Vagina (tissue), 2 donors: ENCODE results near the gene LPAR5. TPM values are rescaled to one million over a fixed set of nuclear protein-coding genes. Genes with fewer than 3 reads are reported as not detected.

Experiments
- DNase-seq, 2 donors: peaks; one replicate each; pipeline ENCODE4 v3.0.0-alpha.2; 2017; ENCODE audit errors: extremely low spot score in 2 of 2
- H3K27ac ChIP-seq: fragments of 200-600 bp; sonication (generic); one replicate; pipeline ENCODE4 v1.5.1; 2019
- H3K27me3 ChIP-seq: fragments of 200-600 bp; sonication (generic); one replicate; pipeline ENCODE4 v1.5.1; 2019
- H3K36me3 ChIP-seq, 2 donors: fragments of 200-600 bp; sonication (generic); one replicate each; pipeline ENCODE4 v1.5.1; 2017 to 2019
- H3K4me1 ChIP-seq: fragments of 200-600 bp; sonication (generic); one replicate; pipeline ENCODE4 v1.5.1; 2019
- H3K4me3 ChIP-seq, 2 donors: fragments of 200-600 bp; sonication (generic); 1 replicate in 1 of 2; 2 replicates in 1 of 2; pipeline ENCODE4 v1.5.1; 2016 to 2019
- H3K9me3 ChIP-seq: fragments of 200-600 bp; sonication (generic); one replicate; pipeline ENCODE4 v1.5.1; 2019
- POLR2A ChIP-seq, 2 donors: fragments of 450-650 bp; IDR thresholded peaks; one replicate each; pipeline ENCODE4 v1.6.1; 2017; ENCODE audit warnings: antibody characterized with exemption in 2 of 2, mild to moderate bottlenecking in 2 of 2, moderate library complexity in 2 of 2
- POLR2AphosphoS5 ChIP-seq, 2 donors: sonication (generic); formaldehyde crosslinking; IDR thresholded peaks; one replicate each; pipeline ENCODE4 v1.9.0; 2017; ENCODE audit warnings: antibody characterized with exemption in 2 of 2, mild to moderate bottlenecking in 2 of 2, low read depth in 1 of 2; ENCODE audit not compliant: insufficient read depth in 1 of 2
- intact Hi-C: fragments of 100-400 bp; cut with DNase I; formaldehyde crosslinking; loops from one replicate; pipeline ENCODE4 v1.15.1; 2023
- total RNA-seq: library from RNA; depleted of rRNA; stranded (reverse); fragments of >200 nt; gene quantifications from one replicate; pipeline ENCODE4 v1.2.3, GENCODE V29; 2016
- TF ChIP-seq, protein P1 (sequence below), 3 experiments: fragments of 450-650 bp in 2 of 3; fragments of 200-600 bp in 1 of 3; sonication (generic) in 1 of 3; IDR thresholded peaks; one replicate each; pipeline ENCODE4 v1.5.1; 2017 to 2019; ENCODE audit warnings: antibody characterized with exemption in 3 of 3, mild to moderate bottlenecking in 2 of 3, moderate library complexity in 2 of 3

Gene LPAR5
- total RNA-seq, 1 donor from 2014 or later: 7.4 TPM

DNA sequence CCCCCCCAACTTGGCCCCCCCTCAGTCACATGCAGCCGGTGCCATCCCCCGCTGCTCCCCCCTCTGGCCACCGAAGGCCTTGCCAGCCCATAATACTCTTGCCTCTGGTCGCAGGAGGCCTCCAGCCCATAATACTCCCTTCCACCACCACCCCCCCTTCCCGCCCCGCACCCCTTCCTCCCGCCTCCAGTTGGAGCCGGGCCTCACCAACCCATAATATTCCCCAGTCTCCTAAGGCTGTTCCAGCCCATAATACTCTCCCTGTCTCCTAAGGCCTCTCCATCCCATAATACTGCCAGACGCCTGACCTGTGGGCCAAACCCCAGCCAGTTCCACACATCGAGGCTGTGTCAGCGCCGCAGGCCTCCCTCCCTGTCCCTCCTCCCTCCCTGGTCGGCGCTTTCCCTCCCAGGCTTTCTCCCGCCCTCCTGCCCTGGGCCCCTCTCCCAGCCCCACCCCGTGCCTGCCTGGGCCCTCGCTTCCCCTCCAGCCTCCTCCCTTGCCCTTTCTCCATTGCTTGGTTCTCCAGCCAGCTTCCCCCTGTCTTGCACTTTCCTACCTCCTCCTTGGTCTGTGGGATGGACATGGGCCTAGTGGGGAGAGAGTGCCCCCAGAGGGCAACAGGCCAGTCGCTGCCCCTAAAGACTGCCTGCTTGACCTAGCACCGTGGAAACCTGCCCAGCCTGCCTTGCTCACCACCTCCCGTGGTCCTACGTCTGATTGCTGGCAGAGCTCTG is 21.8 kb downstream of the LPAR5 start:
- no peaks in the 10 kb centered on the region for H3K9me3 ChIP-seq
- no peak overlapping the region for H3K4me3 ChIP-seq
- peak; percentile 84 to 88 for TF ChIP-seq POLR2AphosphoS5 (IDR thresholded peaks at IDR 0.05; ENCODE audit: insufficient read depth in 1 of 2, low read depth in 1 of 2)
- TF ChIP-seq POLR2A (IDR thresholded peaks at IDR 0.05): no peak
- intact Hi-C loops: no loop called here
- no peaks in the 10 kb centered on the region for H3K36me3 ChIP-seq
- H3K27me3 ChIP-seq: no peaks in the 10 kb centered on the region
- H3K27ac ChIP-seq: peak overlapping the region; percentile 94
- peak in 1 of 2 donors; percentile 98 for DNase-seq
- H3K4me1 ChIP-seq: peaks cover 33% of the 10 kb centered on the region

DNA sequence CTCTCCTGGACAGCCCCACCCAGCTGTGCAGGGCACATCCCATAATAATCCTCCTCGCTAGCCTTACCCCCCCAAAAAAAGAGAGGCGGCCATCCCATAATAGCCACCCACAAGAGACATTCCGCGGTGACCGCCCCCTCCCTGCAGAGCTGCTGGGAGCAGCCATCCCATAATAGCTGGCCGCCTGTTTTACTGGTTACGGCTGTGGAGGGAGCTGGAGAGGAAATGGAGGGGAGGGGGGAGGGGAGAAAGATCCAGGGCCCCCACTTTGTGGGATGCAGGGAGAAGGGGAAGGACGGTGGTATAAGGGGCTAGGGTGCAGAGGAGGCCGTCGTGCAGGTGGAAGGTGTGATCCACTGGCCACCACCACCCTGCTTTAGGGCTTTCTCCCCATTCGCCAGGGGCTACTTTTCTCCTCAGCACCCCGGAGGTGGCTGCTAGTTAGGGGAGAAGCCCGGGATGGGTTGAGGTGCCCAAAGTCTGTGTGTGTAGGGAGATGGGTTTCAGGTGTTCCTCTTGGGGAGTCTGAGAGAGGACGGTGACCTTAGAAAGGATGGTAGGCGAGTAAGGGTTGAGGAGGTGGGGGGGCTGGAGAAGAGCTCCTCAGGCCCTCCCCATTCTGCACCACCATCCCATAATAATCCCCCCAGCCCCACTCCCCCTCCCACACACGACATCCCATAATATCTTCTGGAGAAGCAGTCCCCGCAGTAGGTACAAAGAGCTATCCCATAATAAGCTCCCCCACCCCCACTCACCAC is 22.6 kb downstream of the LPAR5 start:
- H3K27me3 ChIP-seq: no peaks in the 10 kb centered on the region
- TF ChIP-seq POLR2A (IDR thresholded peaks at IDR 0.05): peak in 1 of 2 donors; percentile 5
- TF ChIP-seq, protein P1, sequence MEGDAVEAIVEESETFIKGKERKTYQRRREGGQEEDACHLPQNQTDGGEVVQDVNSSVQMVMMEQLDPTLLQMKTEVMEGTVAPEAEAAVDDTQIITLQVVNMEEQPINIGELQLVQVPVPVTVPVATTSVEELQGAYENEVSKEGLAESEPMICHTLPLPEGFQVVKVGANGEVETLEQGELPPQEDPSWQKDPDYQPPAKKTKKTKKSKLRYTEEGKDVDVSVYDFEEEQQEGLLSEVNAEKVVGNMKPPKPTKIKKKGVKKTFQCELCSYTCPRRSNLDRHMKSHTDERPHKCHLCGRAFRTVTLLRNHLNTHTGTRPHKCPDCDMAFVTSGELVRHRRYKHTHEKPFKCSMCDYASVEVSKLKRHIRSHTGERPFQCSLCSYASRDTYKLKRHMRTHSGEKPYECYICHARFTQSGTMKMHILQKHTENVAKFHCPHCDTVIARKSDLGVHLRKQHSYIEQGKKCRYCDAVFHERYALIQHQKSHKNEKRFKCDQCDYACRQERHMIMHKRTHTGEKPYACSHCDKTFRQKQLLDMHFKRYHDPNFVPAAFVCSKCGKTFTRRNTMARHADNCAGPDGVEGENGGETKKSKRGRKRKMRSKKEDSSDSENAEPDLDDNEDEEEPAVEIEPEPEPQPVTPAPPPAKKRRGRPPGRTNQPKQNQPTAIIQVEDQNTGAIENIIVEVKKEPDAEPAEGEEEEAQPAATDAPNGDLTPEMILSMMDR (IDR thresholded peaks at IDR 0.05): no peak
- peak in 1 of 2 donors; percentile 58 for TF ChIP-seq POLR2AphosphoS5 (IDR thresholded peaks at IDR 0.05; ENCODE audit: insufficient read depth in 1 of 2, low read depth in 1 of 2)
- DNase-seq: peak in 1 of 2 donors; percentile 94
- intact Hi-C loops: no loop called here
- peak overlapping the region; percentile 94 for H3K27ac ChIP-seq
- H3K36me3 ChIP-seq: no peaks in the 10 kb centered on the region
- peaks cover 33% of the 10 kb centered on the region for H3K4me1 ChIP-seq
- H3K4me3 ChIP-seq: peak overlapping the region; percentile 31 to 33
- H3K9me3 ChIP-seq: no peaks in the 10 kb centered on the region

DNA sequence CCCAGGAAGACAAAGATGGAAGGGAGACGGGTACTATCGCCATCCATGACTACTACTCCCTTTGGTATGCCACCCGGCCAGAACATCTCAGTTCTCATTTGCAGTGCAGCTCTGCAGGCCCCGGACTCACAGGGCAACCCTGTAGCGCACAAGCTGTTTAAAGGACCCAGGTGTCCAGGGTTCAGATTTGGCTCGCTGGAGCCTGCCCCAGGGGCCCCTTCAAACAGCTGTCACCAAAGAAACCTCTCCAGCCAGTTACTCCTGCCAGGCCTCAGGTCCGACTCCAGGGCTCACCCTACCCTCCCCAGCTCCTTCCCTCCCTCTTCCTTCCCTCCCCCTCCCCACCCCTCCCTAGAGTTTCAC is 23.1 kb downstream of the LPAR5 start:
- peaks cover 33% of the 10 kb centered on the region for H3K4me1 ChIP-seq
- H3K36me3 ChIP-seq: no peaks in the 10 kb centered on the region
- H3K27me3 ChIP-seq: no peaks in the 10 kb centered on the region
- TF ChIP-seq, protein P1 (IDR thresholded peaks at IDR 0.05): no peak
- TF ChIP-seq POLR2AphosphoS5 (IDR thresholded peaks at IDR 0.05; ENCODE audit: insufficient read depth in 1 of 2, low read depth in 1 of 2) (no peak), POLR2A (IDR thresholded peaks at IDR 0.05) (no peak)
- no peak for DNase-seq
- H3K27ac ChIP-seq: peak overlapping the region; percentile 94
- no peaks in the 10 kb centered on the region for H3K9me3 ChIP-seq
- H3K4me3 ChIP-seq: peak overlapping the region; percentile 31 to 33
- intact Hi-C loops: no loop called here

- peaks cover 33% of the 10 kb centered on the region for H3K4me1 ChIP-seq
- TF ChIP-seq, protein P1 (IDR thresholded peaks at IDR 0.05): no peak
- no peak for TF ChIP-seq POLR2A (IDR thresholded peaks at IDR 0.05)
- TF ChIP-seq POLR2AphosphoS5 (IDR thresholded peaks at IDR 0.05; ENCODE audit: insufficient read depth in 1 of 2, low read depth in 1 of 2): no peak
- intact Hi-C loops: no loop called here
Observed at GRCh38 chr12:6612247-6612646, 23.5 kb downstream of the LPAR5 start.

DNA sequence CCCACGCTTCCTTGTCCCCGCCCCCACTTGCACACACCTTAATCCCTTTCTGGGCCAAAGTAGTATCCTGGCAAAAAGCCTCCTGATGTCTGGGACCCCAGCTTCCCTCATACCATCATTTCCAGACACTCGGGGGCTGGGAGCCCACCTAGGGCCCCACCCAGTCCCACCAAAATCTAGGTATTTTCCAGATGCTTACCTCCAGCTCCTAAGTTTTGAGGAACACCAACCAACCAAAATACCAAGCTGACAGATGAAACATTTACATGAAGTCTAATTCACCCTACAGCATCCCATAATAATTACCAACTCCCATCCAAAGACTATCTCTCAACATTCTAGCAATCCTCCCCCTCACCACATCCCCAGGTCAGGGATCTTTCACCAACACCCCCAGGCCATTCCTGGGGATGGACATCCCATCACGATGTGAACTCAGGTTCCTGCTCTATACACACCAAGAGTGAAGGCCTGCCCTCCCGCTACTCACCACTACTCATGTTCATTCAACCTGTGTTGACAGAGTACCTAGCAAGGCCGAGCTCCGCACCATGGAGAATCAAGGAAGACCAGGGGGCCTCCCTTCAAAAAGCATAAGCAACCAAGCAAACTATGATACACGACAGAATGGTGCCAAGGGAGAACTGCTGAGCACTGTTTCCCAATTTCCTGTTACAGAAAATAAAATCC is 27.0 kb downstream of the LPAR5 start:
- Histone ChIP-seq H3K27me3 (no peaks in the 10 kb centered on the region), H3K4me3 (no peak overlapping the region), H3K36me3 (no peaks in the 10 kb centered on the region), H3K4me1 (peaks cover 48% of the 10 kb centered on the region), H3K9me3 (no peaks in the 10 kb centered on the region), H3K27ac (peak overlapping the region; percentile 99)
- intact Hi-C loops: no loop called here
- DNase-seq: no peak
- TF ChIP-seq POLR2A (IDR thresholded peaks at IDR 0.05) (no peak), POLR2AphosphoS5 (IDR thresholded peaks at IDR 0.05; ENCODE audit: insufficient read depth in 1 of 2, low read depth in 1 of 2) (no peak)
- TF ChIP-seq, protein P1 (IDR thresholded peaks at IDR 0.05): no peak

More at GRCh38 chr12:6612247-6612646, 23.5 kb downstream of the LPAR5 start:
- no peak for DNase-seq
- Histone ChIP-seq H3K27me3 (no peaks in the 10 kb centered on the region), H3K27ac (peak overlapping the region; percentile 94), H3K4me3 (peak overlapping the region; percentile 31 to 33), H3K9me3 (no peaks in the 10 kb centered on the region), H3K36me3 (no peaks in the 10 kb centered on the region)
